Dedifferentiated amniotic fluid mesenchymal stem cell (primary cell): ENCODE measurements around the gene TPCN1.

Source experiments
- DNase-seq: peaks from one replicate; pipeline ENCODE4 v3.0.0-alpha.2; 2016; ENCODE audit errors: extremely low spot score

TPCN1 gene

DNA sequence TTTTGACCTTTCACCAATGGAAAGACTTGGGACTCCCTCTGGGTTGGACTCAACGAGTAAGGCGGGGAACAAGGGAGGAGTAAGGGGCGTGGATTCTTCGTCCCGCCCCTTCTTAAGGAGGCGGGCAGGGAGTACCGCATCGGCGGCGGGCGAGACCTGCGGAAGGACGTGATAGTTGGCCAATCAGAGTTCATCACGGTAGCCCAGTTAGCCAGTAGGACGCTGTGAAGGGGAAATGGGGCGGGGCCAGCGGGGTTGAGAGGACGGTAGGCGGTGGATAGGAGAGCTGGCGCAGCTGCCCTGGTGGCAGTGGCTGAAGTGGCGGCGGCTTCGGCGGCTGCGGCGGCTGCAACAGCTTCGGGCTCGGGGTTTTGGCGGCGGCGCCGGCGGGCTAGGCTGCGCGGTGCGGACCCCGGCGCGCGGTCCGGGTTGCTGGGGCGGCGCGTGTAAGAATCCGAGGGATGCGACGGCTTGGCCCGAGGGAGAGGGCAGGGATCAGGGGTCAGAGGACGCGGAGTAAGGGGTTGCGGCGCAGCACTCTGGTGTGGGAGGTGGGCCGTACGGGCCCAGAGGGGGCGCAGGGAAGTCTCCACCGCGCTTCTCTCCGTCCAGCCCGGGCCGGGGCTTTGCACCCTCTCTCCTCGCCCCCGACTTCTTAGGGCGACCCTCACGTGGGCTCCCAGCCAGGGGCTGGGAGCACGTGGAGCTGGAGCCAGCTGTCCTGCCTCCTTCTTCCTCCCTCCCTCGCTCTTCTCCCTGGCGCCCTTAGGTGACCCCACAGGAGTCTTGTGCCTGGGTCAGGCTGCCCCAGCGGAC is at the start of gene TPCN1:
Gene TPCN1 (plus strand): TSS at position 284 of the 816 bp plus-strand sequence. CDS start 5,389 bp downstream, outside the sequence.
- peak; percentile 100 for DNase-seq

DNA sequence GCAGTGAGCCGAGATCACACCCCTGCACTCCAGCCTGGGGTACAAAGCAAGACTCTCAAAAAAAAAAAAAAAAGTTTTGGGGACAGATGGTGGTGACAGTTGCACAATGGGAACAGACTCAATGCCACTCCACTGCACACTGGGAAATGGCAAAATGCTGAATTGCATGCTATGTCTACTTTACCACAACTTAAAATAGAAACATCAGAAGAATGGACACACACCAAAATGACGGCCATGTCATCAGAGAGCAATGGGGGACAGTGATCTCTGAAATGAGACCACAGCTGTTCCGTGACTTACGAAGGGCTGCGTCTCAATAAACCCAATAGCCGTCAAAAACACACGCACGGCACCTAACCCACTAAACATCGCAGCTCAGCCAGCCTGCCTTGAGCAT is 49.7 kb upstream of the TPCN1 start:
- no peak for DNase-seq

DNA sequence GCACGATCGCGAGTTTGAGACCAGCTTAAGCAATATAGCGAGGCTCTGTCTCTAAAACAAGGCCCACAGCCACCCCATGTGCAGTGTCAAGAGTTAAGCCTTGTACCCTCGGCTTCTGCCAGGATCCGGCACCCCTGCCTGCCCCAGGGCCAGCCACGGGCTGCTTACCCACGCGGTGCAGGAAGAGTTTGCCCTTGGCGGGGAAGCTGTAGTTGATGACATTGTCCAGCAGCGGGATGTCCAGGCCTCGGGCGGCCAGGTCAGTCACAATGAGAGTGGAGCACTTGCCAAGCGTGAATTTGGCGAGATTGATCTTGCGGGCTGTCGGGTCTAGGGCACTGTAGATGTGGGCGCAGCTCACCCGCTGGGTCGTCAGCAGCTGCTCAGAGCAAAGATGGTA is 49.1 kb upstream of the TPCN1 start:
- no peak for DNase-seq

DNA sequence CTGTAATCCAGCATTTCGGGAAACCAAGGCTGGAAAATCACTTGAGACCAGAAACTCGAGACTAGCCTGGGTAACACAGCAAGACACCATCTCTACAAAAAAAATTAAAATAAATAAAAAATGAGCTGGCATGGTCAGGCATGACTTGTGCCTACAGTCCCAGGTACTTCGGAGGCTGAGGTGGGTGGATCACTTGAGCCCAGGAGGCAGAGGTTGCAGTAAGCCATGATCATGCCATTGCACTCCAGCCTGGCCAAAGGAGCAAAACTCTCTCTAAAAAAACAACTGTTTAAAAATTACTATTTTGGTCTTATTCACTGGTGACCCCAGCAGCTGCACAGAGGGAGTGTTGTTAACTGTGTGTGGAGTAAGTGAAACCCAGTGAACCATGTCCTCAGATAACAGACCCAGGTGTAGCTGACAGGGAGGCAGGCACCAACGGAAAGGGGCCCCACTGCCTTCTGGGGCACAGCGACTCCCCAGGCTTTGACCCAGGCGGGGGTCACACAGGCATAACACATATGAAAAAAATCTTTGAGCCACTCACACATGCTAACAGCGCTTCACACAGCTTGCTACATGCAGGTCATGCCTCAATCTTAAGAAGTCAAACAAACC is 48.1 kb upstream of the TPCN1 start:
- DNase-seq = no peak

DNA sequence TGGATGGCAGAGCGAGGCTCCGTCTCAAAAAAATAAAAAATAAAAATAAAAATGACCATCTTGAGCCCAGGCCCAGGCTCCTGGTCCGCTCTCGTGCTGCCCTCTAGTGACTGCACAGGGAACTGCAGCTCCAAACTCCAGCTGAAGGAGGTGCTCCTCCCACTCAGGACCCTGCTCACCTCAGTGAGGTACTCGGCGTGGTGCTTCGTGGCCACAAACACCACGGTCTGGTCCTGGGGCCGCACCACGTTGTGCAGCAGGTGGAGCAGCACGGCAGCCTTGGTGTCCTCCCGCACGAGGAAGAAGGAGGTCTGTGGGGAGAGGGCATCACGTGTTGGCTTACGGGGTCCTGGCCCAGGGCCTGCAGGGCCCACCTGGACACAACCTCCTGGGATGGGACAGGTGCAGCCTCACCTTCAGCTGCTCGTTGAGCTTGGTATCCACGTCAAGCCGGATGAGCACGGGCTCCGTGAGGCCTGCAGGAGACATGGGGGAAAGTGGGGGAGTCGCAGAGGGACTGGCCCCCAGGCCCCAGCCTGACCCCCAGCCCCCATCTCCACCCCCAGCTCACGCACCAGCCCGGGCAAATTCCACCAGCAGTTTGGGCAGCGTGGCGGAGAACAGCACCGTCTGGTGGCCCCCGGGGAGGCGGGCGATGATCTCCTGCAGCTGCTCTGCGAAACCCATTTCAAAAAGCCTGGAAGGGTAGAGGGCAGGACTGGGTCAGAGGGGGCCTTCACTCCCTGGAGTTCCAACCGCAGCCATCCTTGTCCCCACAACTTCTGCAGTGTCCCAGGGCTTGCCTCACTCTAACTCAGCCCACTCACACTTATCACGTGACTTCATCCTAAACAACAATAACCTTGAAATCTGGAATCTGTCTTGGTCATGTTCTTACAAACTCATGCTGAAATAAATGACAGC is 46.5 kb upstream of the TPCN1 start:
- DNase-seq = peak; percentile 77

DNA sequence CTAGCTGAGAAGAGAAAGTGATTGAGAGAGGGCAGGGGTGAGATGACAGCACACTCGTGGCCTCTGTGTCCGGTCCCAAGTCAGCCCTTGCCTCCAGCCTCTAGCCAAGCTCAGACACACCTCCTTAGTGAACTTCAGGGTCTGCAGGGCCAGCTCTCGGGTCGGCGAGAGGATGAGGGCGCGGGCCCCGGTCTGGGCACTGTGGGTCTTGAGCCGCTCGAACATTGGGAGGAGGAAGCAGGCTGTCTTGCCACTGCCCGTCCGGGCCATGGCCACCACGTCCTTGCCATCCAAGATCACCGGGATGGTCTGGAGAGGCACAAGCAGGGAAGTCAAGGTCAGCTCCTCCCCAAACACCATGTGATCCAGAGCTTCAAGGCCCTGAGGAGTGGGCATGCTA is 42.2 kb upstream of the TPCN1 start:
- no peak for DNase-seq

DNA sequence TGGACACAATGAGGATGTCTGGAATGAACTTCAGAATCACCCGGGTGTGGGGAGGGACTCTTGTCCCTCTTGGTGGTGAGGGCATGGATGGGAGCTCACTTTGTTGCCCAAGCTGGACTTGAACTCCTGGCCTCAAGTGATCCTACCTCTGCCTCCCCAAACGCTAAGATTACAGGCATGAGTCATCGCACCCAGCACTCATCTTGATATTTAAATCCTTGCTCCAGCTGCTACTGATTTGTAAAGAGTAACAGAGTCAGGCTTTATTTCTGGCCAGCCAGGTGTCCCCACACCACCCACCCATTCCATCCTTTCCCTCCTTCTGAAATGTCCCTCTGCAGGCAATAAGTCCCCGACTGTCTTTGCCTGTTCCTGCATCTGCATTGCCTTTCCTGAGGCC is 40.9 kb upstream of the TPCN1 start:
- DNase-seq = no peak

DNA sequence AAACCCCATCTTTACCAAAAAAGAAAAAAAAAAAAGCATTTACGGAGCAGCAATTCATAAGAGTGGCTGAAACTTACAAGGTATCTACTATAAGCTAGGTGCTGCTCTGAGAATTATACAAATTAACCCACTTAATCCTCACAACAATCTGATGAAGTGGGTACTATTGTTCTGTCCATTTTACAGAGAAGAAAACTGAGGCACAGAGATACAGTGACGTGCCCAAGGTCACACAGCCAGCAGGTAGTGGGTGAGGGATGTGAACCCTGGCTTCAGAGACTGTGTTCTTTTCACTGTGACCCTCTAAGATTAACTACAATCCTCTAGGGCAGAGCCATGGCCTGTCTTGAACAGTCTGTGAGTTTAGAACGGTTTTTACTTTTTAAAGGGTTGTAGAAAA is 39.3 kb upstream of the TPCN1 start:
- DNase-seq = no peak

DNA sequence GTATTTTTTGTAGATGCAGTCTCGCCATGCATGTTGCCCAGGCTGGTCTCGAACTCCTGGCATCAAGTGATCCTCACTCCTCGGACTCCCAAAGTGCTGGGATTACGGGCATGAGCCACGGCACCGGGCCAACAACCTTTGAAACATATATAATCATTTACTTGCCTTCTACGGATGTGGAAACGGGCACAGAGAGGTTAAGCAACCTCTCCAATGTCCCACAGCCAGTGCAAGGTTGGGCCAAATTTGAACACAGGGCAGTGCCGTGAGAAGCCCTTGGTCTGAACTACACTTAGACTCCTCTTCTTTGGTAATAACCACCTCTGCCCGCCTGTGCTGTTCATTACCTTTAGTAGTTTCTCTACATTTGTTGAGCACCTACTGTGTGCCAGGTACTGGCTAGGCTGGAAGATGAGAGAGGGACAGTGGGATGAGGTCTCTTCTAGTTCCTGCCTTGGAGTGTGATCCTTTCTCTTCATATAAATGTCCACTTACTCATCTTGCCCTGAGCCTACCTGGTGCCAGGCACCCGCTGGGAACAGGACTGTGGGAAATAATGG is 38.2 kb upstream of the TPCN1 start:
- no peak for DNase-seq

DNA sequence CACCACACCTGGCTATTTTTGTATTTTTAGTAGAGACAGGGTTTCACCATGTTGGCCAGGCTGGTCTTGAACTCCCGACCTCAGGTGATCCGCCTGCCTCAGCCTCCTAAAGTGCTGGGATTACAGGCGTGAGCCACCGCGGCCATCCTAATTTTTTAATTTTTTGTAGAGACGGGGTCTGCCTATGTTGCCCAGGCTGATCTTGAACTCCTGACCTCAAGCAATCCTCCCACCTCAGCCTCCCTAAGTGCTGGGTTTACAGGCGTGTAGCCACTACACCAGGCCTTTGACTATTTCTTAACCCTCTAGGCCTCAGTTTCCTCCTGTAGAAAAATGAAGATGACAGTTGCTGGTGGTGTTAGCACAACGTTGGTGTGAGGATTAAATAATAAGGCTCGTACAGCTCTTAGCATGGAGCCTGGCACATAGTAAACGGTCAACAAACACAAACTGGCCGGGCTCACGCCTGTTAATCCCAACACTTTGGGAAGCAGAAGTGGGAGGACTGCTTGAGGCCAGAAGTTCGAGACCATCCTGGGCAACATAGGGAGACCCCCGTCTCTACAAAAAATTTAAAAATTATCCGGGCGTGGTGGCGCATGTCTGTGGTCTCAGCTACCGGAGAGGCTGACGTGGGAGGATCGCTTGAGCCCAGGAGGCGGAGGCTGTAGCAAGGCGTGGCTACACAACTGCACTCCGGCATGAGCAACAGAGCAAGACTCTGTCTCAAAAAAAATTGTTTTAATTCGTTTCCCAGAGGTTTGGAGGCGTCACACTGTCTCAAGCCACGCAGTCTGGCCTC is 37.0 kb upstream of the TPCN1 start:
- DNase-seq = no peak

DNA sequence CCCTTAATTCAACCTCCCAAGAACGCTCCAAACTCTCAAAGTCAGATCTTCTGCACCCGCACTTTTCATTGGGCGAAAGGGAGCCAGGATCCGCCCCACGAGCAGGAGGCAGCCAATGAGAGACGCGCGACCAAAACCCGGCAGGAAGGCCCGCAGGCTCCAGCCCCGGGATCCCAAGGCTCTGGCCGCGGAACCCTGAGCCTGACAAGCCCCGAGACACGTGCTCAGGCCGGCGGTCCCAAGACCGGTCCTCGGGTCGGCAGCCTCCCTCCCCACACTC is 36.4 kb upstream of the TPCN1 start:
- DNase-seq = peak; percentile 88

DNA sequence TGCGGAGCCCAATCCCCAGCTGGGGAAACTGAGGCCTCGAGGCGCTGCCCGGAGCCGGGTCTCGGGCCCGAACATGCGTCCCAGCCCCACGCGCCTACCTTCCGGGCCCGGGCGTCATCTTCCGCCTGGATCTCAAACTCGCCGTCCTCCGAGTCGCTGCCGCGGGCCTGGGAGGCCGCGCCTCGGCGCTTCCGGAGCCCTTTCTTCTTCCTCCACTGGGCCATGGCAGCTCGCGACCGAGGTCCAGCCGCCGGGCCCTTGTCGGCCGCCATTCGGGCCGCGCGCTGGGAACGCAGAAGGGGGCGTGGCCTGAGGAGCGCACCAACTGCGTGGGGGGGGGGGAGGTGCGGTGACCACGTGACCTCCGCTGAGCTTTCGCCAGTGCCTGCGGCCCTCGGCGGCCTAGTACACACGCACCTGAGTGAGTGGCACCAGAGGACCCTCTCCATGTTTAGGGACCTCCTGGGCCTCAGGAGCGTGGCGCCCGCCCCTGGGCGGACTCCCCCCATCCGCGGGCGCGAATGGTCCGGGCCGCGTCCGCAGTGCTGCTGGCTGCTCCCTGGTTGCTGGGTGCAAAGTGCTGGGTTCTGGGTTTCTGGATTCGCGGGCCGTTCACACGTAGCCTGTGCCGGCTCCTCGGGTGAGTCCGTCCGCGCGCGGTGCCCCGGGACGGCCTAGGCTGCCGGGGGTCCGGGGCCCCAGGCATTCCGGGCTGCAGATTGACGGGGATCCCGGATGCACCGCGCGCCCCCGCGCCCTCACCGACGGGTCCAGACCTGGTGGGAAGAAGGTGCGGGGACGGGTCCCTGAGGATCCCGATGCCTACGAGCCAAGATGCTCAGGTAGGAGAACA is 35.9 kb upstream of the TPCN1 start, which contains the start of the genes DDX54 and RITA1:
Gene DDX54 (minus strand): TSS at position 299 of the 853 bp plus-strand sequence. CDS start 27 bp downstream, at position 272.
Gene RITA1 (plus strand): TSS at position 542 of the 853 bp plus-strand sequence. CDS start 1,026 bp downstream, outside the sequence.
- DNase-seq = peak; percentile 36

DNA sequence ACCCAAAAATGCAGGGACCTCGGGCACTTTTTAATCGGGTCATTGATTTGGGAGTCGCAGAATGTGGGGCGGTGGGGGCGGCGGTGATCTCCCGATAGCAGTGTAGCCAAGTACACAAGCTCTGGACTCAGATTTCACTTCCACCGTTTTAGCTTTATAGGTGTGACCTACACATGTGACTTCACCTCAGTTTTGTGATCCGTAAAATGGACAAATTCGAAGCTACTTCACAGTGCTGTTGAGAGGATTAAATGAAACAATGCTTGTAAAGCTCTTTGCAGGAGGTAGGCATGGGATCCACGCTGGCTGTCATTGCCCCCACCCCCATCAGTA is 35.3 kb upstream of the TPCN1 start:
- no peak for DNase-seq

DNA sequence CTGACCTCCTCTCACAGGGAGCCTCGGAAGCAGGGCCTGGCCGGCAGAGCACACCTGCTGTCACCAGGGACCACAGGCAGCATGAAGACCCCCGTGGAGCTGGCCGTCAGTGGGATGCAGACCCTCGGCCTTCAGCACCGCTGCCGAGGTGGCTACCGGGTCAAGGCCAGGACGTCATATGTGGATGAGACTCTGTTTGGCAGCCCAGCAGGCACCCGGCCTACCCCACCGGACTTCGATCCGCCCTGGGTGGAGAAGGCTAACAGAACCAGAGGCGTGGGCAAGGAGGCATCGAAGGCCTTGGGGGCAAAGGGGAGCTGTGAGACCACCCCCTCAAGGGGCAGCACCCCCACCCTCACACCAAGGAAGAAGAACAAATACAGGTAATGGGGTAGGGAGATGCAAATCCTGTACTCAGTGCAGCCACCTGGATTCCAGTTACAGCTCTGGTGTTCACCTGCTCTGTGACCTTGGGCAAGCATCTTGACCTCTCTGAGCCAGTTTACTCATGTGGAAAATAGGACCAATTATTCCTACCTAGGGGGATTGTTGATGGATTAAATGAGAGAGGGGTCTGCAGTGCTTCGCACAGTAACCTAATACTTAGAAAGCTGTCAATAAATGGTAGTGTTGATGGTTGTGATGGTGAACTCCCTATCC is 34.5 kb upstream of the TPCN1 start:
- DNase-seq = no peak

DNA sequence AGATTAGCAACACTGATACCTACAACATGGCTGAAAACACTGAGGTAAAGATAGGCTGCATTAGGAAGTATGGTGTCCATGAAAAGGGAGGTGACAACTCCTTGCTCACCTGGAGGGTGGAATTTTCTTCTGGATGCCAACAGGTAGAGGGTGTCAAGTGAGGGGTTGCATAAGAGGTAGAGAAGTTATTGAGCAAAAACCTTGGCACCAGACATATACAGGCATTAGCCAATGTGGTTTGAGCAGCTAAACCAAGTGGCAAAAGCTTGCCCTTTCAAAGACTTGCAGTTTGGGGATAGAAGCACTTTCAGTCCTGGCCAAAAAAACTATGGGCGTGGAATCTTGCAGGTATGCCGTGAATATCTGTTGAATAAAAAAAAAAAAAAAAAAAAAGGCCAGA is 31.9 kb upstream of the TPCN1 start:
- DNase-seq = no peak

DNA sequence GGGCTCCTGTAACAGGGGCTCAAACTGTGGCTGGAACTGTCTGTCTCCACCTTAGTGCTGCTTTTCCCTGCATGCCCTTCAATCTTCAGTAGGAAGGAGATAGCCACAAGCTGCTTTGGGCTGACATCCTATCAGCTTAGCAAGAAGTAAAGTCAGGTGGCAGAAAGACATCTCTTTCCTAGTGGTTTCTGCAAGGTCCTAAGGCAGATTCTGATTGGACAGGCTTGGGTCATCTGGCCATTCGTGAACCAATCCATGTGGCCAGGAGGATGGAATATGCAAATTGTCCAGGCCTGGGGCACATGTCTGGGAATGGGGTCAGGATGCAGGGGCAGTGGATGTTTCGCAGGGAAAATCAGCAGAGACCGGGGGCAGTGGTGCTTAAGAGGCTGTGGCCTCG is 30.5 kb upstream of the TPCN1 start:
- no peak for DNase-seq

DNA sequence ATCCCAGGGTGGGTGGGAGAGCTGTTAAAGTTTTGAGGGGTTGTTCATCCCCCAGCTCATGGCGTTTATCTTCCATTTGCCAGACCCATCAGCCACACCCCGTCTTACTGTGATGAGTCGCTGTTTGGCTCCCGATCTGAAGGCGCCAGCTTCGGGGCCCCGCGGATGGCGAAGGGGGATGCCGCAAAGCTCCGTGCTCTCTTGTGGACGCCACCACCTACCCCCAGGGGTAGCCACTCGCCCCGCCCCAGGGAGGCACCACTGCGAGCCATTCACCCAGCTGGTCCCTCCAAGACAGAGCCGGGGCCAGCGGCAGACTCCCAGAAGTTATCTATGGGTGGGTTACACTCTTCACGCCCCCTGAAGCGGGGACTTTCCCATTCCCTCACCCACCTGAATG is 30.0 kb upstream of the TPCN1 start:
- no peak for DNase-seq

DNA sequence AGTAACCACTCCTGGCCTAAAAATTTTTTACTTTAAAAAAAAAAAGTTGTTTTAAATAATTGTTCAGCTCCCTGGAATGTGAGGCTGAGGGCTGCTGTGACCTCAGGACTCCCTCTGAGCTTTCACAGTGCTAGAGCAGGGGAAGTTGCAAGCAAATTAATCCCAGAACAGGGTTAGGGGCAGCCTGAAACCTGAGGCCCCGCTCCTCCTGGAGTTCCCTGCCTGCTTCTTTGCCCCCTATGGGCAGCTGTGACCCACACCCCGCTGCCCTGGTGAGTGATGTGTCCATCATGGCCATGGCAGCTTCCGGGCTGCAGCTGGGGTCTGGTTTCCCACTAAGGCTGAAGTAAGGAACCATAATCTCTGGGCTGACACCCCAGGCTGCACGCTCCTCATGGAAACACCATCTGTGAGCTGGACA is 26.3 kb upstream of the TPCN1 start:
- DNase-seq = no peak

DNA sequence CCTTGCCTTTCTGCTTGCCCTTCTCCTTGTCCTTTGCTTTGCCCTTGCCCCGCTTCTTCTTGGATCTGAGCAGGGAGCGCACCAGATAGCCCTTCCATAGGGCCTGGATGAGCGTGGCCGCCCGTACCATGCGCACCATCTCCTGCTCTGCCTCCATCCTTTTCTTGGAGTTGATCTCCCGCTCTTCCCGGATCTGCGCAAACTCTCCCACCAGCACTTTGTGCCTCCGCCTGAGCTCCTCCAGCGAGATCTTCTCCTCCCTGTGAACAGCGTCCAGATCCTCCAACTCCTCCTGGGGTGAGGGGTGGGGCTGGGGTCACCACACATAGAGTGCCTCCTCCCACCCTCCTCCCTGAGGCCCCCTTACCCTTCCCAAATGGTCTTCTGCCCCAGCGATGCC is 25.7 kb upstream of the TPCN1 start:
- no peak for DNase-seq

DNA sequence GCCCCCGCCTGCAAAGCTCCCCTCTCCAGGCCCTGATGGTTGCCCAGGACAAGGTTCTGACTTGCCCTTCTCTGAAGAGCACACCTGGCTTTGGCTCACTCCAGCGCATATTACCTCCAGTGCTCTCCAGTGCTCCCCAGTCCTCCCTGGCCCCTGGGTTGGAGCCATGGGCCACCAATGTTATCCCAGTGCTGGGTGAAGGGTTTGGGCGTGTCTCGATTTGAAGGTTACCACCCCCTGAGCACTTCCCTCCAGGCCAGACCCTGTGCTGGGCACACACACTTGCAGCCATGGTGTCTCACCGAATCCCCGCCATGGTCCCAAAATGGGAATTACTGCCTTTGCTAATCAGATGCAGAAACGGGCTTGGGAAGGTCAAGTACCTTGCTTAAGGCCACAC is 24.7 kb upstream of the TPCN1 start:
- DNase-seq = no peak
